GM19023 (cell line): ENCODE data around the gene FAHD2B.
"Not testable (repeated sequence)": the region's sequence is repeated elsewhere in the genome, so short reads cannot be mapped to it uniquely, and the experiment has no call there.

Source experiments
- ATAC-seq: cut with Tn5 transposase; IDR thresholded peaks from one replicate; pipeline ENCODE4 v1.9.1; 2021; ENCODE audit warnings: mild to moderate bottlenecking, moderate library complexity; ENCODE audit not compliant: unreplicated experiment

Gene FAHD2B, protein sequence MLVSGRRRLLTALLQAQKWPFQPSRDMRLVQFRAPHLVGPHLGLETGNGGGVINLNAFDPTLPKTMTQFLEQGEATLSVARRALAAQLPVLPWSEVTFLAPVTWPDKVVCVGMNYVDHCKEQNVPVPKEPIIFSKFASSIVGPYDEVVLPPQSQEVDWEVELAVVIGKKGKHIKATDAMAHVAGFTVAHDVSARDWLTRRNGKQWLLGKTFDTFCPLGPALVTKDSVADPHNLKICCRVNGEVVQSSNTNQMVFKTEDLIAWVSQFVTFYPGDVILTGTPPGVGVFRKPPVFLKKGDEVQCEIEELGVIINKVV

GRCh38 chr2:97094772-97095611 lies at the start of gene FAHD2B:
FAHD2B (minus strand) TSS chr2:97094882; CDS start chr2:97091706, 3,176 bp downstream.
- ATAC-seq = peak; percentile 92

- not testable (repeated sequence) for ATAC-seq
Measured at GRCh38 chr2:97144016-97144415, 49.3 kb upstream of the FAHD2B start.

- ATAC-seq = not testable (repeated sequence)
Measured at GRCh38 chr2:97129090-97129489, 34.4 kb upstream of the FAHD2B start.

GRCh38 chr2:97113882-97114255 lies 19.2 kb upstream of the FAHD2B start:
- not testable (repeated sequence) for ATAC-seq

DNA sequence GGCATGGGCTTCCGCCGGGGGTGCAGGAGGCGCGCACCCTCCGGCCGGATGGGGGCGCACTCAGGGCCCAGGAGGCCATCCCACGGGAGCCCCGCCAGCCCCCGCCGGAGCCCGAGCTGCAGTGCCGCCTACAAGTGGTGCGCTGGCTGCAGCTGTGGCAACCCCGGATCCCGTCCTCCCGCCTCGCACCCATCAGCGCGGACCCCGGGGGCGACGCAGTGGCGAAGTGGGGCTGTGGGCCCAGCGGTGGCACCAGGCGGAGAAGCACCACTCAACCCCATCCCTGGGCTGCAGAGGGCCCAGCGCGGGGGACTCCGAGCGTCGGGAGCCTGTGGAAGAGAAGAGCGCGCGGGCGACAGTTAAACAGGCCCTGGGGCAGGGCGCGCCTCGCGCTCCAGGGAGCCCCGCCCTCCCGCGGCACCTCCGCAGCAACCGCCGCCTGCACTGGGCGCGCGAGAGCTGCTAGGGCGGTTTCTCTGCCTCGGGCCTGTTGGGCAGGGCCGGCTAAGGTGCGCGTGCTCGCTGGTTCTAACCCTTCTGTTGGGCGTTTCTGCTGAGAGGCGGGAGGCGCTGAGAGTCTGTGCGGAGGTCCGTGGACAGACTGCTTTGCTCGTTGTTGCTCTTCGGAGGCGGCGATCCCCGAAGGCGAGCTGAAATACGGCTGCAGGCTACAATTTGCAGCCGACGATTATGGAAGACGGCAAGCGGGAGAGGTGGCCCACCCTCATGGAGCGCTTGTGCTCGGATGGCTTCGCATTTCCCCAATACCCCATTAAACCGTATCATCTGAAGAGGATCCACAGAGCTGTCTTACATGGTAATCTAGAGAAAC lies 18.6 kb upstream of the FAHD2B start, which contains the start of gene ANKRD36:
Gene ANKRD36, plus strand, starts transcription at position 104 of the 832 bp plus-strand sequence. Its CDS starts 587 bp downstream, at position 691.
- ATAC-seq = peak; percentile 99

DNA sequence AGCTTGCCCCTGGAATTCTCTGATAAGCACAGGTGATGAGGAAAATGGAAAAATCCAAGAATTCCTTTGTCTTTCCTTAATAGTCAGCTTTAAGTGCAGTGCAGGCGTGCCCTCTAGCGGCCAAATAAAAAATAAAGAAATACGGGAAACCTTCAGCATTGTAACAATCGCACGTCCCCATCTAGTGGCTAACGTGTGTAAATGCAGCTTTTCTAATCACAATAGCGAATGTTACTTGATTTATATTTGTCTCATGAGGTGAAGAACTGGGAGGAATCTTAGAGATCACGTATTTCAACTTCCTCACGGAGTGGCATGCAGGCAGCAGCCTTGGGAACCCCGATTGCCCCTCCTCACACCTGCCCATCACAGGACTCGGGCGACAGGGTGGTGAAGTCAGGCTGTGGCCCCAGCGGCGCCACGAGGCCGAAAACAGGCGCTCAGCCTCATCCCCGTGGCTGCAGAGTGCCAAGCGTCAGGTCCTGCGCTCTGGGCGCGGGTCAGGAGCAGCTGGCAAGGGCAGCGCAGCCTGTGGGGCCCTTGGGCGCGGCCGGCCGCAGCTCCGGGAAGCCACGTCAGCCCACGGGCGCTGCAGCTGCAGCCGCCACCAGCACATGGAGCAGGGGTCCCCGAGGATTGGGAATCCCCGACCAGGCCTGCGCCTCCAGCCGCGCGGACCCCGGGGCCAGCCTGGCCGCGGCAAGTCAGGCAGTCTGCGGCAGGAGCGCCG lies 17.8 kb upstream of the FAHD2B start:
- ATAC-seq = peak; percentile 35

DNA sequence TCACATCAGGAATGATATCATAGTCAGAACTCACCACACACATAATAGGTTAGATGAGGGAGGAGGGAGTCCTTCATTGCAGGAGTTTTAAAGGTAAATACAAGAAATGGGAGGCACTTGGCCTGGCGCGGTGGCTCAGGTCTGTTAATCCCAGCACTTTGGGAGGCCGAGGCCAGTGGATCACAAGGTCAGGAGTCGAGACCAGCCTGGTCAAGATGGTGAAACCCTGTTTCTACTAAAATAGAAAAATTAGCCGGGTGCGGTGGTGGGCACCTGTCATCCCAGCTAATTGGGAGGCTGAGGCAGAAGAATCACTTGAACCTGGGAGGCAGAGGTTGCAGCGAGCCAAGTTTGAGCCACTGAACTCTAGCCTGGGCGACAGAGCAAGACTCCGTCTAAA lies 16.6 kb upstream of the FAHD2B start:
- ATAC-seq = not testable (repeated sequence)

DNA sequence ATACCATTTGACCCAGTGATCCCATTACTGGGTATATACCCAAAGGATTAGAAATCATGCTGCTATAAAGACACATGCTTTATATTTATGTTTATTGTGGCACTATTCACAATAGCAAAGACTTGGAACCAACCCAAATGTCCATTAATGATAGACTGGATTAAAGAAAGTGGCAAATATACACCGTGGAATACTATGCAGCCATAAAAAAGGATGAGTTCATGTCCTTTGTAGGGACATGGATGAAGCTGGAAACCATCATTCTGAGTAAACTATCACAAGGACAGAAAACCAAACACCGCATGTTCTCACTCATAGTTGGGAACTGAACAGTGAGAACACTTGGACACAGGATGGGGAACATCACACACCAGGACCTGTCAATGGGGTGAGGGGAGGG lies 12.2 kb upstream of the FAHD2B start:
- ATAC-seq = not testable (repeated sequence)

DNA sequence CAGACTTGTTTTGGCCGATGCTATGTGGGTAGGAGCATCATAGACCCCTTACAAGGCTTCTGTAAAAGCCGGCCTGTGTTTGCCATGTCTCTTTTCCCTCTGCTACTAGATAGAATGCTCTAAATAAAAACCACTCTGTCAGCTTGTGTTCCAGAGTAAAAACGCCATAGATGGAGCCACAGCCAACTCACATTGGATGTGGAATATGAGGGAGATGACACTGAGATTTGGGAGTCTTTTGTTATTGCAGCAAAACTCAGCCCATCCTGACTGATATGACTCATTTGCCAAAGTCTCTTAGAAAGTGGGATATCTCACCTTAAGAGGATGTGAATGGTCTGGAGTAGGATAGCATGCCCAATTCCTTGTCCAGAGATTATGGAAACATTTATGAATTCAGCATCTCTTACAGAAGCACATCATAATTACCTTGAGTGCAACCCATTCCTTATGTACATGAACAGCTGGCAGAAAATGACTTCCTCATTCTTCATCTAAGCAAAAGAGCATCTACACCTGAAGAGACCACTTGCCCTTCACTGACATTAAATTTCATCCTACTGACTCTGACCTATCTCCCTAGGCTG lies 4.2 kb upstream of the FAHD2B start:
- not testable (repeated sequence) for ATAC-seq

DNA sequence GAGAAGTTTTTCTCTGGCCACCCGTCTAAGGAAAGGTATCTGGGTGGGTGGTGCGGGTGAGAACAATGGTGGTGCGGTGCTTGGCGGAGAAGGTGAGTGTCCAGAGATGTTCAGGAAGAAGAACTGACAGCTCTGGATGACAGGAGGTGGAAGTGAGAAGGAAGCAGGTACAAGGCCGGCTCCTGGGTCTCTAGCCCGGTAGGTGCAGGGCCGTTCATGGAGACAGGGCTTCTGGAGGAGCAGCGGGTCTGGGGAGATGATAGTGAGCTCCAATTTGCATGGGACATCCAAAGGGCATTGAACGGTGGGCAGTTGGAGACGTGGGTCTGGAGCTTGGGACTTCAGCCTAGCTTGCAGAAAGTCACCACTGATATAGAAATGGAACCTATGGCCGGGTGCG lies 979 bp upstream of the FAHD2B start:
- no peak for ATAC-seq

DNA sequence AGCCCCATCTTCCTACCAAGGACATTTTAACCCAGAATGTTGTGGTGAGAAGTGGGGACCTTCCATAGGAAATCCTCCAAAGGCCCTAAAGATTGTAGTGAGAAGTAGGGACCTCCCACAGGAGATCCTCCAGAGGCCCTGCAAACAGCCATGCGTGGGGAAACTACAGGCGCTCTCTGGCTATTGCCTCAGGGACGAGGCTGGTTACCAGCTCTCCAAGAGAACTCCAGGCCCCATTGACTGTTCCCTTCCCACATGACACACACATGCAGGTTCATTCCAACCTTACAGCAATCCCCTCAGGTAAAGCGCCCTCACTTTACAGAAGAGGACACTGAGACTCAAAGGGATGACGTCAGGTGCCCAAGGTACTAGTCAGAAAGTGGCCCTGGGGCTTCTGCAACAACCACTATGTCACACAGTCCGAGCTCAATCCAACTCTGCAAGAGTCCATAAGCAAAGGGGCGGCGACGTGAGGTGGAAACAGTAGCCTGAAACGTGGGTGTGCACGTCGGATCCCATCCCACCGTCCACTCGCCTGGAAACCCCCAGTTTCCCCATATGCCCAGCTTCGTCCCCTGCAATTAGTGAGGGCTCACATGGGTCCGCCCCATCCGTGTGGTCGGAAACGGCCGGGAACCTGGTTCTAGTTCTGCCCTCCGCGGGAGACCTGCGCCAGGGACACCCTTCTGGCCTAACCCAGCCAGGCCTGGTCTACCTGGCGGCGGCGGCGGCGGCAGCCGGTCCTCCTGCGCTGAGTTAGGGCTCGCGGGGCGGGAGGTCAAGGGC lies 505 bp downstream of the FAHD2B start:
- ATAC-seq = peak; percentile 16

DNA sequence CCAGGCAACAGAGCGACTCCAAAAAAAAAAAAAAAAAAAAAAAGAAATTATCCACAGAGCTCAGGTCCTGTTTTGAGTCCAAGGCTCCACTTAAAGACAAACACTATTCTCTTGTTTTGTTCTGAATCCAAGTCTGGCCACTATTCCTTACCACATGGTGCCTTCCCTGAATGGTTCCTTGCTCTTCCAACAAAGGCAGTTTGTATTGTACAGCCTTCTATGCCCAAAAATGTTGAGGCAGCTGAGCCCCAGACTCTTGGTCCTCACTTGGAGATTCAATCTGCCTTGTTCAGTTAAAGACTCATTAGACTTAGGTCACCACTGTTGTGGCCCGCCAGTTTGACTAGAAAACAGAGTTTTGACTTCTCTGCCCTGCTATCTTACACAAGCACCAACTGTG lies 1.7 kb downstream of the FAHD2B start:
- ATAC-seq = not testable (repeated sequence)

DNA sequence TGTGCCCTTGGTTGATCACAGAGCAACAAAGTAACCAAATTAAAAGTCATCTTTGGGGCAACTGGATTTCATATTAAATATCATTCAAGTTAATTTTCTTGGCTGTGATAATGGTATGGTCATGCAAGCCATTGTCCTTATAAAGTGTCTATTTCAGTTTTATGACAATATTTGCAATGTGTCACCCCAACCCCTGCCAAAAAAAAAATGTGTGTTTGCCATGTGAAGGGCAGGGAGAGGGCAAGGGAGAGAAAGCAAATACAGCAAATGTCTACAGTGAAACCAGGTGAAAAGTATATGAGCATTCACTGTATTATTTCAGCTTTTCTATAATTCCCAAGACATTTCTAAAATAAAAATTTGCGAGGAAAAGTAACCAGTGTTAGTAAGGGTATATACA lies 6.0 kb downstream of the FAHD2B start:
- ATAC-seq = not testable (repeated sequence)

DNA sequence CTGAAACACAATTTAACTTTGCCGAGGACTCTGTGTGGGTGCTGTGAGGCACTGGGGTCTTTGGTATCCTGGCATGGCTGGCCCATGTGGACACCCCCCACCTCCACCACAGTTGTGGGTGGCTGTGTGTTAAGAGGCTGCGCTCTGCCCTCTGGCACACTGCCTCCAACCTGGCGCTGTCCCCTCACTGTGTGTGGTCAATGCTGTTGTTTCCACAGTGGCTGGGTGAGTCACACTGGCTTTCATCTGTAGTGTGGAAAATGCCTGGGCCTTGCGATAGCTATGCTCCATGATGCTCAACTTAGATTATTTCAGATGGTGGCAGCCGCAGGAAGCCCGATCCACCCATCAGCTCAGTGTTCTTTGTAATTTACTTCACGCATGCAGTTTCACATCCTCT lies 9.6 kb downstream of the FAHD2B start:
- ATAC-seq = not testable (repeated sequence)

DNA sequence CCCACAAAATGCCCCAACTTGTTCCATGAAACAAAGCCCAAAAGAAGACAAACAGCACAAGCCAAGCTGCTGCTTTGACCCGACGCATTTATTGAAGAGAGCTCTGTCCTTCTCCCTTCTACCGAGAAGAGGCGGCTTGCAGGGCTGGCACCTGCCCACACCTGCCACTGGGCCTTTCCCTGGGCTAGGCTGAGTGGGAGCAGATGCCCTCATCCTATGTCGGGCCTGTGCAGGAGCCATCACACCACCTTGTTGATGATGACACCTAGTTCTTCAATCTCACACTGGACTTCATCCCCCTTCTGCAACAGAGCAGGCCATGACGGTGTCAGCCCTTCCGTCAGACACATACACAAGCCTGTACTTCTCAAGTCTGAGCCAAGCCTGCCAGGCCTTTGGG lies 11.2 kb downstream of the FAHD2B start:
- ATAC-seq = not testable (repeated sequence)

DNA sequence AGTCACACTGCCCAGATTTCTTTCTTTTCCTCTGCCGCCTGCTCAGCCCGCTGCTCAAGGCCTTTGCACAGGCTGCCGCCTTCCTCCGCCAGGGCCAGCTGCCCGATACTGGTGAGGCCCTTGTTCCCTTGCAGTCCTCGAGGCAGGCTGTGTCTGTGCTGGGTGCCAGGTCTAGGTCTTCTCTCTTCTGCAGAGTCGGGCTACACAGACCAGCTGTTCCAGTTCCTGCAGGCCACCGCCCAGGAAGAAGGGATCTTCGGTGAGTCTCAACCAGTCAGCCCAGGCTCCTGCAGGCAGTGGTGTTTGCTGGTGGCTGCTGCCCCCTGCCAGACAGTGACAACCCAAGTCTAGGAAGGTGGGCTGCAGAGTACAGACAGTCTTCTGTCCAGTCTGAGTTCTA lies 12.5 kb downstream of the FAHD2B start:
- not testable (repeated sequence) for ATAC-seq

GRCh38 chr2:97080855-97081254 lies 13.8 kb downstream of the FAHD2B start:
- ATAC-seq = not testable (repeated sequence)

- not testable (repeated sequence) for ATAC-seq
Measured at GRCh38 chr2:97077213-97077612, 17.5 kb downstream of the FAHD2B start.

- ATAC-seq = not testable (repeated sequence)
Measured at GRCh38 chr2:97070915-97071314, 23.8 kb downstream of the FAHD2B start.
